Right lobe of liver (tissue), 6 donors: Measurements from ENCODE around the gene PLSCR4. TPM values are rescaled to one million over a fixed set of nuclear protein-coding genes. Genes with fewer than 3 reads are reported as not detected.
A peak's percentile ranks its signal among the peaks of the same experiment; 100 is the strongest.

Experiments used
- ATAC-seq, 4 donors: fragments of 200-7000 bp; cut with Tn5 transposase; one replicate each; pipeline ENCODE4 v1.9.1; 2020; ENCODE audit warnings: mild to moderate bottlenecking in 4 of 4, moderate library complexity in 4 of 4
- DNase-seq, 3 donors: peaks; one replicate each; pipeline ENCODE4 v3.0.0-alpha.2; 2020
- H3K27ac ChIP-seq, 3 donors: fragments of 200-600 bp; one replicate each; pipeline ENCODE4 v1.8.0; 2022
- H3K27me3 ChIP-seq, 2 donors: fragments of 200-600 bp; one replicate each; pipeline ENCODE4 v1.8.0; 2022
- H3K36me3 ChIP-seq, 4 donors: fragments of 200-600 bp; sonication (generic) in 1 of 4; one replicate each; pipeline versions ENCODE4 v1.5.1 to v1.8.0; 2017 to 2022; ENCODE audit warnings: control low read depth in 1 of 4
- H3K4me1 ChIP-seq, 4 donors: fragments of 200-600 bp; sonication (generic) in 1 of 4; one replicate each; pipeline versions ENCODE4 v1.5.1 to v1.8.0; 2017 to 2022; ENCODE audit warnings: control low read depth in 1 of 4
- H3K4me3 ChIP-seq, 3 donors: fragments of 200-600 bp; one replicate each; pipeline ENCODE4 v1.8.0; 2022
- H3K9me3 ChIP-seq, 4 donors: fragments of 200-600 bp; sonication (generic) in 1 of 4; one replicate each; pipeline versions ENCODE4 v1.5.1 to v1.8.0; 2017 to 2022; ENCODE audit warnings: control low read depth in 1 of 4
- POLR2A ChIP-seq: fragments of 450-650 bp; IDR thresholded peaks from one replicate; pipeline ENCODE4 v1.6.1; 2017; ENCODE audit warnings: antibody characterized with exemption, mild to moderate bottlenecking
- WGBS: methylation state at CpG from one replicate; pipeline ENCODE4 v1.1.6; 2018; ENCODE audit warnings: low coverage, low lambda C conversion rate; ENCODE audit not compliant: insufficient coverage; ENCODE audit errors: missing lambda C conversion rate; 5-methylcytosine and 5-hydroxymethylcytosine counted together
- intact Hi-C, 2 donors: fragments of 100-400 bp; cut with DNase I; formaldehyde crosslinking; loops; one replicate each; pipeline versions ENCODE4 v1.11.2 to v1.14.1; 2022
- total RNA-seq, 6 experiments: library from RNA; depleted of rRNA in 2 of 6; stranded (reverse); fragments of >200 nt in 2 of 6; fragmentation: NEBNext Ultra II Directional in 3 of 6; extraction: Animal tissue kit (Norgen Biotek cat#: 25700) in 3 of 6; gene quantifications; one replicate each; pipeline versions ENCODE4 v1.1.0 to v1.2.4, GENCODE V29; 2016 to 2023
- TF ChIP-seq, protein P1 (sequence below), 4 donors: fragments of 200-600 bp in 3 of 4; fragments of 450-650 bp in 1 of 4; IDR thresholded peaks; one replicate each; pipeline versions ENCODE4 v1.5.1 to v1.8.0; 2016 to 2022; ENCODE audit warnings: antibody characterized with exemption in 4 of 4, mild to moderate bottlenecking in 2 of 4
- donor health status: DM: no; HTN: yes; CAD: no.
- donor health status: DM: no; HTN: no; CAD: no.
- donor health status: DM: no; HTN: no; CAD: no.
- donor health status: DM: no; HTN: yes; CAD: no.
- donor health status: DM: no; HTN: yes; CAD: no.

PLSCR4 gene
- total RNA-seq, 6 experiments from 2014 or later: 25.2 to 44.9 (median 42.4) TPM

DNA sequence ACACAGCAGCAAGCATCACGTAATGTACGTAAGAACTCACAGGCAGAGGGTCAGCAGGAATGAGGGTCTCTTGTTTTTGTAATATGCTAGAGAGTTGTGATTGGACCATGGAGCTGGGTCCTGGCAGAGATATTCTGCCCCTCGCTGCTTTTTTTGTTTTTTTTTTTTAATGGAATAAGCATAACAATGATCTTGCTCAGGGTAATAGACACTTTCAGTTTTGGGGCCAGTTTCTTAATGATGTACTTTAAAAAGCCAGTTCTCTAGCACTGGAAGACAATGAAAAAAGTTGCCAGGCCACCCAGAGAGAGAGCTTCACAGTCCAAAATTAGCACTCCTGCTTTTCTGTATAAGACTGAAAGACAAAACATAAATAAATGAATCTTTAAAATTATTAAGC, 29.0 kb upstream of the PLSCR4 start:
- peaks cover 0 to 33% (median 5%) of the 10 kb centered on the region in 4 donors for H3K4me1 ChIP-seq
- ATAC-seq (no peak), DNase-seq (no peak)
- WGBS: 81% methylated on average over 3 of the region's 3 CpGs
- no peak for TF ChIP-seq POLR2A
- TF ChIP-seq, protein P1, sequence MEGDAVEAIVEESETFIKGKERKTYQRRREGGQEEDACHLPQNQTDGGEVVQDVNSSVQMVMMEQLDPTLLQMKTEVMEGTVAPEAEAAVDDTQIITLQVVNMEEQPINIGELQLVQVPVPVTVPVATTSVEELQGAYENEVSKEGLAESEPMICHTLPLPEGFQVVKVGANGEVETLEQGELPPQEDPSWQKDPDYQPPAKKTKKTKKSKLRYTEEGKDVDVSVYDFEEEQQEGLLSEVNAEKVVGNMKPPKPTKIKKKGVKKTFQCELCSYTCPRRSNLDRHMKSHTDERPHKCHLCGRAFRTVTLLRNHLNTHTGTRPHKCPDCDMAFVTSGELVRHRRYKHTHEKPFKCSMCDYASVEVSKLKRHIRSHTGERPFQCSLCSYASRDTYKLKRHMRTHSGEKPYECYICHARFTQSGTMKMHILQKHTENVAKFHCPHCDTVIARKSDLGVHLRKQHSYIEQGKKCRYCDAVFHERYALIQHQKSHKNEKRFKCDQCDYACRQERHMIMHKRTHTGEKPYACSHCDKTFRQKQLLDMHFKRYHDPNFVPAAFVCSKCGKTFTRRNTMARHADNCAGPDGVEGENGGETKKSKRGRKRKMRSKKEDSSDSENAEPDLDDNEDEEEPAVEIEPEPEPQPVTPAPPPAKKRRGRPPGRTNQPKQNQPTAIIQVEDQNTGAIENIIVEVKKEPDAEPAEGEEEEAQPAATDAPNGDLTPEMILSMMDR (IDR thresholded peaks at IDR 0.05): no peak
- H3K27me3 ChIP-seq: no peaks in the 10 kb centered on the region
- H3K4me3 ChIP-seq: no peak overlapping the region
- H3K9me3 ChIP-seq: no peaks in the 10 kb centered on the region
- no peak overlapping the region for H3K27ac ChIP-seq
- intact Hi-C loops: no loop called here
- no peaks in the 10 kb centered on the region for H3K36me3 ChIP-seq

DNA sequence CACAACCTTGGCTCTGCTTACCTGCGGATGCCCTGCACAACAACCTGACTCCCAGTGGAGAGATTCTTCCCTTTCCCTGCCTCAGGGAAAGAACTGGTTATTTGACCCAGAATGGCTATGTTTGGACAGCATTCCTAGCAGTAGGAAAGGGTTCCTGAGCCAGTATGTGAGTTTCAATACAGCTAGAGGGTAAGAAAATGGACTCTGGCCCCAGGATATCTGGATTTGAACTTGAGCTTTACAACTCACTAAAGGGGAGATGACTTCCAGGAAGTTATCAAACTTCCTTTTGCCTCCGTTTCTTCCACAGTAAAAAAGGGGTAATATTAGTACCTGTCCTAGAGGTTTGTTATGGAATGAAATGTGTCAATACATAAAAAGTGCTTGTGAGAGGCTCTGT, 28.1 kb upstream of the PLSCR4 start:
- Histone ChIP-seq H3K4me1 (peaks cover 0 to 33% (median 5%) of the 10 kb centered on the region in 4 donors), H3K36me3 (no peaks in the 10 kb centered on the region), H3K27ac (no peak overlapping the region), H3K4me3 (no peak overlapping the region), H3K27me3 (no peaks in the 10 kb centered on the region), H3K9me3 (no peaks in the 10 kb centered on the region)
- TF ChIP-seq, protein P1 (IDR thresholded peaks at IDR 0.05): no peak
- TF ChIP-seq POLR2A: no peak
- intact Hi-C loops: no loop called here
- ATAC-seq (peak in 2 of 4 donors; percentile 9 to 29), DNase-seq (no peak)
- 71% methylated on average over 2 of the region's 2 CpGs for WGBS

DNA sequence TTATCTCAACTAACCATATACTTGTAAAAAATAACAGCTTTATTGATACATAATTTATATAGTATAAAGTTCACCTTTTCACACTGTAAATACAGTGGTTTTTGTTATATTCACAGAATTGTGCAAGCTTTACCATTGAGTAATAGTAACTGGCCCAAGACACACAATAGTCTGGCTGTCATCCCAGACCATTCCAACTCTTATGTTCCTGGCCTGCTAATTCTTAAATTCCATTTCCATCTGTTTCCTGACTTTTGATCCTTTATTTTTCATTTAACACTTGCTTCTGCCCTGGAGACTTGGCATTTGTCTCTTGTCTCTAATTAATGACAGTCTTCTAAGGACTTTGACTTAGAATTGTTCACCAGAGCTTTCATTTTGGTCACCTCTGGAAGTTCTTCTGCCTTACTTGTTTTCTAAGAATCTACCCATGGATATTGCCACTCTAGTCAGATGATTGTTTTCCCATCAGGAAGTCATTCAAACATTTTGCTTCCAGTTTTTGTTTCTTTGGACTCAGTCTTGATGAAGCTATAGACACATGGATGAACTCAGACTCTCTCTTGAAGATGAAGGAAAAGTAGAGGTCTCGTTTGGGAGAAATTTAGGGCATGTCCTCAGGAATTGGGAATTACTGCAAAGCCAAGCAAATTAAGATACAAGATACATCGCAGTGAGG, 27.2 kb upstream of the PLSCR4 start:
- peak in 1 of 3 donors; percentile 51 for DNase-seq
- WGBS: 77% methylated on average over 2 of the region's 2 CpGs
- peak overlapping the region in 2 of 3 donors; percentile 4 to 6 for H3K27ac ChIP-seq
- peak; percentile 86 to 93 (median 90) for ATAC-seq
- TF ChIP-seq, protein P1 (IDR thresholded peaks at IDR 0.05): no peak
- TF ChIP-seq POLR2A: no peak
- intact Hi-C loops: no loop called here
- peaks cover 0 to 33% (median 5%) of the 10 kb centered on the region in 4 donors for H3K4me1 ChIP-seq
- H3K36me3 ChIP-seq: no peaks in the 10 kb centered on the region
- H3K9me3 ChIP-seq: no peaks in the 10 kb centered on the region
- H3K27me3 ChIP-seq: no peaks in the 10 kb centered on the region
- no peak overlapping the region for H3K4me3 ChIP-seq

DNA sequence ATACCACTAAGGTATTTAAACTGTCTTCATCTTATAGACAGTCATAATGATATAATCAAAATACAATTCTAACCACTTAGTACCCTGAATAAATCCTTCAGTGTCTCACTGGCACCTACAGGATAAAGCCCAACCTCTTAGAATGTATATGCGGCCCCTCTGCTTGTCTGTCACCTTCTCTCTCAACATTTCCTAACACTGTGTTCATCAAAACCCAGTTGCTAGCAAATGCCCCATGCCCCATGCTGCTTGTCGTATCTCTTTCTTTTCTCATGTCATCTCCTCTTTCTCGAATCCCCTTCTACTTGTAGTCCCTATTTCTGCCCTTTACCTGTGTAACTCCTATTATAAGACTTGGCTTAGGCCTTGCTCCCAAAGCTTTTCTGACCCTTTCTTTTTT, 24.6 kb upstream of the PLSCR4 start:
- 84% methylated on average over 3 of the region's 3 CpGs for WGBS
- Histone ChIP-seq H3K9me3 (no peaks in the 10 kb centered on the region), H3K36me3 (no peaks in the 10 kb centered on the region), H3K4me1 (peaks cover 0 to 24% (median 5%) of the 10 kb centered on the region in 4 donors), H3K27ac (no peak overlapping the region), H3K4me3 (no peak overlapping the region), H3K27me3 (no peaks in the 10 kb centered on the region)
- ATAC-seq (no peak), DNase-seq (no peak)
- no peak for TF ChIP-seq POLR2A
- TF ChIP-seq, protein P1 (IDR thresholded peaks at IDR 0.05): no peak
- intact Hi-C loops: no loop called here
